ENCODE measurements around the gene MAP2K7.
"Not testable (repeated sequence)": the region's sequence is repeated elsewhere in the genome, so short reads cannot be mapped to it uniquely, and the experiment has no call there.

The MAP2K7 gene

DNA sequence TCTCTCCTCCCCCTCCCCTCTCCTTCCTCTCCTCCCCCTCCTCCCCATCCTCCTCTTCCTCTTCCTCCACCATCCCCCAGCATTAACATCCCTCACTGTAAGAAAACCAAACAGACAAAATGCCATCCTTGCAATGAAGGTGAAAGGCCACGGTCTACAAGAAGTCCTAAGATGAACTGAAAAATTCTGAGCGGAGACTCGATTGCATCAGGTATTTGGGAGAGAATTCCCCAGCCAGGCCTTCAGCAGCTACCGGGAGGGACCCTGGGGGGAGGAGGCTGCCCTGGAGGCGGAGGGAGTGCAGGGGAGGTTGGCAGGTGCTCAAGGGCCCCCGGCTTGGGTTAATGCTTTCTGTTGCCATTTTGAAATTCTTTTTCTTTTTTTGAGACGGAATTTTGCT is 49.9 kb downstream of the MAP2K7 start:
- TF ChIP-seq, protein P1, sequence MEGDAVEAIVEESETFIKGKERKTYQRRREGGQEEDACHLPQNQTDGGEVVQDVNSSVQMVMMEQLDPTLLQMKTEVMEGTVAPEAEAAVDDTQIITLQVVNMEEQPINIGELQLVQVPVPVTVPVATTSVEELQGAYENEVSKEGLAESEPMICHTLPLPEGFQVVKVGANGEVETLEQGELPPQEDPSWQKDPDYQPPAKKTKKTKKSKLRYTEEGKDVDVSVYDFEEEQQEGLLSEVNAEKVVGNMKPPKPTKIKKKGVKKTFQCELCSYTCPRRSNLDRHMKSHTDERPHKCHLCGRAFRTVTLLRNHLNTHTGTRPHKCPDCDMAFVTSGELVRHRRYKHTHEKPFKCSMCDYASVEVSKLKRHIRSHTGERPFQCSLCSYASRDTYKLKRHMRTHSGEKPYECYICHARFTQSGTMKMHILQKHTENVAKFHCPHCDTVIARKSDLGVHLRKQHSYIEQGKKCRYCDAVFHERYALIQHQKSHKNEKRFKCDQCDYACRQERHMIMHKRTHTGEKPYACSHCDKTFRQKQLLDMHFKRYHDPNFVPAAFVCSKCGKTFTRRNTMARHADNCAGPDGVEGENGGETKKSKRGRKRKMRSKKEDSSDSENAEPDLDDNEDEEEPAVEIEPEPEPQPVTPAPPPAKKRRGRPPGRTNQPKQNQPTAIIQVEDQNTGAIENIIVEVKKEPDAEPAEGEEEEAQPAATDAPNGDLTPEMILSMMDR (IDR thresholded peaks at IDR 0.05; ENCODE audit: control insufficient read depth, insufficient read depth, low read depth, low read length, missing control alignments), result no peak
- H3K4me3 ChIP-seq (ENCODE audit: control insufficient read depth, low read depth, low read length), result no peak overlapping the region
- no peak for DNase-seq (ENCODE audit: low read depth)

- no peak for DNase-seq (ENCODE audit: low read depth)
- TF ChIP-seq, protein P1 (IDR thresholded peaks at IDR 0.05; ENCODE audit: control insufficient read depth, insufficient read depth, low read depth, low read length, missing control alignments), result no peak
- H3K4me3 ChIP-seq (ENCODE audit: control insufficient read depth, low read depth, low read length), result no peak overlapping the region
Measured at GRCh38 chr19:7955696-7956095, 52.0 kb downstream of the MAP2K7 start.

GRCh38 chr19:7959211-7959610 is 55.5 kb downstream of the MAP2K7 start:
- no peak for DNase-seq (ENCODE audit: low read depth)
- TF ChIP-seq, protein P1 (IDR thresholded peaks at IDR 0.05; ENCODE audit: control insufficient read depth, insufficient read depth, low read depth, low read length, missing control alignments), result no peak
- H3K4me3 ChIP-seq (ENCODE audit: control insufficient read depth, low read depth, low read length), result no peak overlapping the region

DNA sequence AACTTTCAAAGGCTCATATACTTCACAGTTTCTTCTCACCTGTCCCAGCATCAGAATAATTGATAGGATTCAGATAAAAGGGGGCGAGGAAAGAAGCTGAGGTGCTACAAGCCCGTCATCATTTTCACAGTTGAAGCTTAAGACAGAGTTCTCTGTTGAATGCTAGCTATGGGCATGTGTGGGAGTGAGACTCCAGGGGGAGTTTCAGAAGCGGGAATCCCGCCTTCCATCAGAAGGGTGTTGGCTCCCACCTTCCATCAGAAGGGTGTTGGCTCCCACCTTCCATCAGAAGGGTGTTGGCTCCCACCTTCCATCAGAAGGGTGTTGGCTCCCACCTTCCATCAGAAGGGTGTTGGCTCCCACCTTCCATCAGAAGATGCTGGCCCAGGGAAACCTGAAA is 57.4 kb downstream of the MAP2K7 start:
- DNase-seq (ENCODE audit: low read depth); H3K4me3 ChIP-seq (ENCODE audit: control insufficient read depth, low read depth, low read length): not testable (repeated sequence)

- H3K4me3 ChIP-seq (ENCODE audit: control insufficient read depth, low read depth, low read length), result no peak overlapping the region
- no peak for DNase-seq (ENCODE audit: low read depth)
- TF ChIP-seq, protein P1 (IDR thresholded peaks at IDR 0.05; ENCODE audit: control insufficient read depth, insufficient read depth, low read depth, low read length, missing control alignments), result no peak
Measured at GRCh38 chr19:7961920-7962626, 58.4 kb downstream of the MAP2K7 start.

DNA sequence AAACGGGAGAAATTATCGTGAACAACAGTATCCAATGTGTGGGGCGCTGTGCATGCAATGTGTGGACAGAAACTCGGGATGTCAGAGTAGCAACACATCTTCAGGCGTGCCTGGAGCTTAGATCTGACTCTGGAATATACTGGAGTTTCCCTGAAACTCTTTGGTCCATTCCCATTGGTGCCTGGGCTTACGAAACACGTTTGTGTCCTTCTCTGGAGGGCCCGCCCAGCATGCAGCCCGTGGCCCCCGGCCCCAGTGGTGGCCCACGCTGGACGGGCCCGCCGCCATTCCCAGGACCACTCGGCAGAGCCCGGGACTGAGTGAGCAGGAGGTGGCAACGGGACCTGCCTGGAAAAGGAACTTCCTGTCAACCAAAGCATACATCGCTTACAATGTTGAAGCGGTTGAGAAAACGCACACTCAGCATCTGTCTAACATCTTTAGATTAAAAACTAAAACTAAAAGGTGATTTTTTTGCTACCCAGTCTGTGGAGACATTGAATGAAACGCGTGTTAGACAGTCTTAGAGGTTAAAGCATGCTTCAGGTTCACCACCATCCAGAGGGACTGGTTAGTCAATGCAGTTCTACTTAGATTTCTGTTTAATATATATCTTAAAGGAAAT is 59.1 kb downstream of the MAP2K7 start:
- DNase-seq (ENCODE audit: low read depth), result no peak
- TF ChIP-seq, protein P1 (IDR thresholded peaks at IDR 0.05; ENCODE audit: control insufficient read depth, insufficient read depth, low read depth, low read length, missing control alignments), result no peak

GRCh38 chr19:7963566-7963965 is 59.9 kb downstream of the MAP2K7 start:
- TF ChIP-seq, protein P1 (IDR thresholded peaks at IDR 0.05; ENCODE audit: control insufficient read depth, insufficient read depth, low read depth, low read length, missing control alignments), result no peak
- H3K4me3 ChIP-seq (ENCODE audit: control insufficient read depth, low read depth, low read length), result no peak overlapping the region
- DNase-seq (ENCODE audit: low read depth), result no peak

More for the DNA sequence above, 59.1 kb downstream of the MAP2K7 start:
- no peak overlapping the region for H3K4me3 ChIP-seq (ENCODE audit: control insufficient read depth, low read depth, low read length)

Data from AG09309 (cell line).